ENCODE measurements around the gene PHOSPHO1.

PHOSPHO1 gene

DNA sequence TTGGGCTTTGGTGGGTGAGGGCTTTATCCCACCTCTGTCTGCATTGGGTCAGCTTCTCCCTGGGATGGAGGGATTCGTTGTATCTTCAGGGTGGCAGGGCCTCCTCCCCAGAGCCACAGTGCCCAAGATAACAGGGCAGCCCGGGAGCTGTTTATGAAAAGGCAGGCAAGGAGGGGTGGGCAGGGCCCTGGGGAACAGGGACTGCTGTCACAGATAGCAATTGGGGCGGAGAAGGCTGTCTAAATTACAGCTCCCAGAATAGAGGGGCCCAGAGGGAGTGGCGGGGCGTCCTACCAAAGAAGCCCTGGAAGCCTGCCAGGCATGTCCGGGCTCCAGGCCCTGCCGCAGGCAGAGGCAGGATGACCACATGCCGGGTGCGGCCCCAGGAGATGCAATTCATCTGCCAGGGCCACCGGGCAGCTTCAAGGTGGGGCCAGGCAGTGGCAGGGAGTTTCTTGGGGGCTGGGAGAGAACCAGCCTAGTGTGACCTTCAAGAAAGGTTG lies 18.8 kb upstream of the PHOSPHO1 start:
- TF ChIP-seq, protein P1, sequence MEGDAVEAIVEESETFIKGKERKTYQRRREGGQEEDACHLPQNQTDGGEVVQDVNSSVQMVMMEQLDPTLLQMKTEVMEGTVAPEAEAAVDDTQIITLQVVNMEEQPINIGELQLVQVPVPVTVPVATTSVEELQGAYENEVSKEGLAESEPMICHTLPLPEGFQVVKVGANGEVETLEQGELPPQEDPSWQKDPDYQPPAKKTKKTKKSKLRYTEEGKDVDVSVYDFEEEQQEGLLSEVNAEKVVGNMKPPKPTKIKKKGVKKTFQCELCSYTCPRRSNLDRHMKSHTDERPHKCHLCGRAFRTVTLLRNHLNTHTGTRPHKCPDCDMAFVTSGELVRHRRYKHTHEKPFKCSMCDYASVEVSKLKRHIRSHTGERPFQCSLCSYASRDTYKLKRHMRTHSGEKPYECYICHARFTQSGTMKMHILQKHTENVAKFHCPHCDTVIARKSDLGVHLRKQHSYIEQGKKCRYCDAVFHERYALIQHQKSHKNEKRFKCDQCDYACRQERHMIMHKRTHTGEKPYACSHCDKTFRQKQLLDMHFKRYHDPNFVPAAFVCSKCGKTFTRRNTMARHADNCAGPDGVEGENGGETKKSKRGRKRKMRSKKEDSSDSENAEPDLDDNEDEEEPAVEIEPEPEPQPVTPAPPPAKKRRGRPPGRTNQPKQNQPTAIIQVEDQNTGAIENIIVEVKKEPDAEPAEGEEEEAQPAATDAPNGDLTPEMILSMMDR (IDR thresholded peaks at IDR 0.05; ENCODE audit: insufficient read depth, low read length, missing control alignments), result no peak
- ChIA-PET POLR2A (no interaction called here), CTCF (interaction anchor here (0.7 to 1.4 kb wide), 4 partner anchors 10 to 22 kb away, joined by 3 to 4 read pairs (median 3); partner anchors contain the start of gene PHOSPHO1)
- no peak for DNase-seq (ENCODE audit: low read depth, low spot score)
- H3K4me3 ChIP-seq (ENCODE audit: low read depth, low read length), result no peak overlapping the region

DNA sequence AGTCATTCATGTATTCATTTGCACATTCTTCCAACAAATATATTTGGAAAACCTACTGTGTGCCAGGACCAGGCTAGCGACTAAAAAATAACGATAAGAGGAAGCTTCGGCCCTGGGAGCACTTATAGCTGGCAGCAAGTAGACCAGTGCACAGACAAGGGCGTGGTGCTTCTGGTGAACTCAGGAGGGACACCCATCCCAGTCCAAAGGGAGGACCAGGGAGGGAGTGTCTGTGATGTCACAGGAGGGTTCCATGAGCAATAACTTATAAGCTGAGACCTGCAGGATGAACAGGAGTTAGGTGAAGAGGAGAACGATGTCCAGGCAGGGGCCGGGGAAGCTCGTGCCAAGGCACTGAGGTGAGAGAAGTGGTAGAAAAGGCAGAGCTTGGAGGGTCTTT lies 17.4 kb upstream of the PHOSPHO1 start:
- TF ChIP-seq, protein P1 (IDR thresholded peaks at IDR 0.05; ENCODE audit: insufficient read depth, low read length, missing control alignments), result no peak
- no peak for DNase-seq (ENCODE audit: low read depth, low spot score)
- ChIA-PET CTCF (interaction anchor here (0.5 to 1.4 kb wide), 3 partner anchors 11 to 24 kb away, joined by 3 to 4 read pairs (median 3); partner anchors contain the start of gene PHOSPHO1), POLR2A (no interaction called here)
- H3K4me3 ChIP-seq (ENCODE audit: low read depth, low read length), result no peak overlapping the region

DNA sequence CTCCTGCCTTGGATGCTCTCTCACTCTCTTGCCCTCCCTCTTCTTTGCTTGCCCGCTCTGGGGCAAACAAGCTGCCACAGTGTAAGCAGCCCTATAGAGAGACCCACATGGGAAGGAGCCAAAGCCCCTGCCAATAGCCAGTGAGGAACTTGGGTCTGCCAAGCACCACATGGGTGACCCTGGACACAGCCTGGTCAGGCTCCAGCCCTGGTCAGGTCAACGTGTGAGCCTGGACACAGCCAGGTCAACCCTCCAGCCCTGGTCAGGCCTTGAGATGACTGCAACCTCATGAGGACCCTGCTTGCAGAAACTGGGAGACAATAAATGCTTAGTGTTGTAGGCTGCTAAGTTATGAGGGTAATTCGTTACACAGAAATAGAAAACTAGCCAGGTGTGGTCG lies 14.3 kb upstream of the PHOSPHO1 start:
- no peak for DNase-seq (ENCODE audit: low read depth, low spot score)
- CTCF ChIA-PET, result no interaction called here
- no peak overlapping the region for H3K4me3 ChIP-seq (ENCODE audit: low read depth, low read length)
- TF ChIP-seq, protein P1 (IDR thresholded peaks at IDR 0.05; ENCODE audit: insufficient read depth, low read length, missing control alignments), result no peak
- POLR2A ChIA-PET, result no interaction called here

DNA sequence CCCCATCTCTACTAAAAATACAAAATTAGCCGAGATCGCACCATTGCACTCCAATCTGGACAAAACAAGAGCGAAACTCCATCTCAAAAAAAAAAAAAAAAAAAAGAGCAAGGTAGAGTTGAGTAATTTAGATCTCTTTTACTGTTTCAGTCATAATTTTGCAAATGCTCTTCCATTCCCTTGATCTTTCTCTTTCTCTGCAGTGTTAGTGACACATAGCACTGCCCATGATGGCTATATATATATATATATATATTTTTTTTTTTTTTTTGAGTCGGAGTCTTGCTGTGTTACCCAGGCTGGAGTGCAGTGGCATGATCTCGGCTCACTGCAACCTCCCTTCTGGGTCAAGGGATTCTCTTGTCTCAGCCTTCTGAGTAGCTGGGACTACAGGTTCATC lies 12.2 kb upstream of the PHOSPHO1 start:
- no peak for DNase-seq (ENCODE audit: low read depth, low spot score)
- POLR2A ChIA-PET, result no interaction called here
- no peak overlapping the region for H3K4me3 ChIP-seq (ENCODE audit: low read depth, low read length)
- TF ChIP-seq, protein P1 (IDR thresholded peaks at IDR 0.05; ENCODE audit: insufficient read depth, low read length, missing control alignments), result no peak
- CTCF ChIA-PET, result interaction anchor here (2.5 kb wide), 1 partner anchor 15 kb away, joined by 9 read pairs; no protein-coding TSS in a partner anchor

DNA sequence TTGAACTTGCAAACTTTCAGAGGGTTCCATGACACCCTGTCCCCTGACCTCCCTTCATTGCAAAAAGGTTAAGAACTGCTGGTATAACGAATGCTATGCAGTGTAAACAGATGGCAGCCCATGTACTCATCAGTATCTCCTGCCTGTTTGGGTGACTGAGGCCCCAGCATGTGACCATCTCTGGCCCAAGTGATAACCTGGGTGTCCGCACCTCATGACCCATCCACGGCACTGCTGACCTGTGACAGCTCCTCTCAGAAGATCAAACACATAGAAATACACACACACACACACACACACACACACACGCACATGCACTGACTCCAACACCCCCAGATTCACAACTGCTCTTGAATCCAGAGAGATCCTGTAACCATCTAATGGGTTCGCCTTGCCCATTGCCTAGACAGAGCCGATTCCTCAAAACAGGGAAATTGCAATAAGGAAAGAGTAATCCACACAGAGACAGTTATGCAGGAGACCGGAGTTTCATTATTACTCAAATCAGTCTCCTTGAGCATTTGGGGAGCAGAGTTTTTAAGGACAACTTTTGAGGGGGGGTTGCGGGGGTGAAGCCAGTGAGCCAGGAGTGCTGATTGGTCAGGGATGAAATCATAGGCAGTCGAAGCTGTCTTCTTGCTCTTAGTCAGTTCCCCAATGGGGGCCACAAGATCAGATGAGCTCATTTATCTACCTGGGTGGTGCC lies 11.3 kb upstream of the PHOSPHO1 start:
- CTCF ChIA-PET, result interaction anchor here (1.5 to 3.6 kb wide), 5 partner anchors 12 to 48 kb away, joined by 4 to 23 read pairs (median 9); partner anchors contain the start of gene PHOSPHO1
- TF ChIP-seq, protein P1 (IDR thresholded peaks at IDR 0.05; ENCODE audit: insufficient read depth, low read length, missing control alignments), result no peak
- DNase-seq (ENCODE audit: low read depth, low spot score), result no peak
- H3K4me3 ChIP-seq (ENCODE audit: low read depth, low read length), result no peak overlapping the region
- POLR2A ChIA-PET, result interaction anchor here (0.5 kb wide), 1 partner anchor 12 kb away, joined by 5 read pairs; no protein-coding TSS in a partner anchor

DNA sequence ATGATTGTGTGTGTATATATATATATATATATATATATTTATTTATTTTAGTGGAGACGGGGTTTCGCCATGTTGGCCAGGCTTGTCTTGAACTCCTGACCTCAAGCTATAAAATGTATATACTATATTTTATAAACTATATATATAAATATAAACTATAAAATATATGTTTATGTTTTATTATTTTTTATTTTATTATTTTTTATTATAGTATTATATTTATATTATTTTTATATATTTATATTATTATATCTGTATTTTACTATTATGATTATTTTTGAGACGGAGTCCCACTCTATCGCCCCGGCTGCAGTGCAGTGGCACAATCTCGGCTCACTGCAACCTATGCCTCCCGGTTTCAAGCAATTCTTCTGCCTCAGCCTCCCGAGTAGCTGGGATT lies 10.5 kb upstream of the PHOSPHO1 start:
- CTCF ChIA-PET, result interaction anchor here (1.5 to 3.6 kb wide), 4 partner anchors 11 to 48 kb away, joined by 4 to 23 read pairs (median 10); partner anchors contain the start of gene PHOSPHO1
- DNase-seq (ENCODE audit: low read depth, low spot score), result no peak
- TF ChIP-seq, protein P1 (IDR thresholded peaks at IDR 0.05; ENCODE audit: insufficient read depth, low read length, missing control alignments), result no peak
- H3K4me3 ChIP-seq (ENCODE audit: low read depth, low read length), result no peak overlapping the region
- POLR2A ChIA-PET, result no interaction called here
